Fibroblast of mammary gland (primary cell): ENCODE measurements around the gene ERBIN.

Experiments
- DNase-seq: peaks from one replicate; pipeline ENCODE4 v3.0.0-alpha.2; 2010; ENCODE audit warnings: low read depth
- H3K4me3 ChIP-seq: 2 replicates; pipeline ENCODE4 v1.5.1; 2011; ENCODE audit warnings: low read depth, mild to moderate bottlenecking, low read length, moderate library complexity; ENCODE audit not compliant: control insufficient read depth
- TF ChIP-seq, protein P1 (sequence below): conservative IDR thresholded peaks from 2 replicates; pipeline ENCODE4 v1.5.1; 2011; ENCODE audit warnings: low read depth, low read length, inconsistent platforms; ENCODE audit not compliant: control insufficient read depth, insufficient read depth

ERBIN gene

DNA sequence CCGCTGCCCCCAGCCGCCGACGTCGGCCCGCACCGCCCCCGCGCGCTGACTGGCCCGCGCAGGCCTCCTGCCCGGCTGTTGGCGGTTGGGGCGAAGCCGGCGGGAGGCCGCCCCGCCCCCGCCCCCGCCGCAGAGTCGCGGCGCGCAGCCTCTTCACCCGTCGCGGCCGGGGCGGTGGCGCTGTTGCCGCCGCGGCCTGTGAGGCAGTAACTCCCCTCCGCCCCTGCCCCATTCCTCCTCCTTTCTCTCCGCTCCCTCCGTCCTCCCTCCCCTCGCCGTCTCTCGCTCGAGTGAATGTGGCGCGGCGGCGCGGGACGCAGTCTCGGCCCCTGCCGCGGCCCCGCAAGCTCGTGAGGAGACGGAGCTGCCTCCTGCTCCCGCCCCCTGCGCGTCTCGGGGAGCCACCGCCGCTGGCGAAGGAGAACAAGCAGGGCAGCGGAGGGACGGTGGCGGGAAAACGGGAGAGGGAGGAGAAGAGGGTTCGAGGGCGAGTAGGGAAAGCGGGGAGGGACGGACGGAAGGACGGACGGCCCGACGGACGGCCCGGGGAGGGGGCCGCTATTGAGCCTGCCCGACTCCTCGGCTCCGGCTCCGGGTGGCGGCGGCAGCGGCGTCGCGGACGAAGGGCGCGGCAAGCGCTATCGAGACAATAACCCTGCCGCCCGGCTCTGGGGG is 637 bp upstream of the ERBIN start:
- TF ChIP-seq, protein P1, sequence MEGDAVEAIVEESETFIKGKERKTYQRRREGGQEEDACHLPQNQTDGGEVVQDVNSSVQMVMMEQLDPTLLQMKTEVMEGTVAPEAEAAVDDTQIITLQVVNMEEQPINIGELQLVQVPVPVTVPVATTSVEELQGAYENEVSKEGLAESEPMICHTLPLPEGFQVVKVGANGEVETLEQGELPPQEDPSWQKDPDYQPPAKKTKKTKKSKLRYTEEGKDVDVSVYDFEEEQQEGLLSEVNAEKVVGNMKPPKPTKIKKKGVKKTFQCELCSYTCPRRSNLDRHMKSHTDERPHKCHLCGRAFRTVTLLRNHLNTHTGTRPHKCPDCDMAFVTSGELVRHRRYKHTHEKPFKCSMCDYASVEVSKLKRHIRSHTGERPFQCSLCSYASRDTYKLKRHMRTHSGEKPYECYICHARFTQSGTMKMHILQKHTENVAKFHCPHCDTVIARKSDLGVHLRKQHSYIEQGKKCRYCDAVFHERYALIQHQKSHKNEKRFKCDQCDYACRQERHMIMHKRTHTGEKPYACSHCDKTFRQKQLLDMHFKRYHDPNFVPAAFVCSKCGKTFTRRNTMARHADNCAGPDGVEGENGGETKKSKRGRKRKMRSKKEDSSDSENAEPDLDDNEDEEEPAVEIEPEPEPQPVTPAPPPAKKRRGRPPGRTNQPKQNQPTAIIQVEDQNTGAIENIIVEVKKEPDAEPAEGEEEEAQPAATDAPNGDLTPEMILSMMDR, result no peak
- H3K4me3 ChIP-seq, result peak overlapping the region; percentile 51
- DNase-seq, result peak; percentile 72

DNA sequence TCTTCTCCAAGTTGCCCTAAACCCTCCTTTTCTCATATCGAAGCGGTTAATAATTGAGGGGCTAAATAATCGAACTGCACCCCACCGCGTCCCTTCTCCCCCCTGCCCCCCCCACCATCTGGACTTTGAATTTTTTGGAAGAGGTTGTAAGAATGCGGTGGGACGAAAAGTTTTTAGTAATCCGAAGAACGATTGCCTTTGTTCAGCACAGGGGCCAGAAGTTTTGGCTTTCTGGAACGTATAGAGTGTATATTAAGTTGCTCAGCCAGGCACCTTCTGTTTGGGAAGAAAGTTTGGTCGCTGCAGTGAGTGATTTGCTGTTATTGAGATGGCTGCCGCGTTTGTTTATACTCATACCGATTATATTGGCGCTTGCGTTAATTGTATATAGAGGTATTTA is 518 bp downstream of the ERBIN start:
- peak overlapping the region; percentile 51 for H3K4me3 ChIP-seq
- TF ChIP-seq, protein P1, result no peak
- DNase-seq, result peak; percentile 8

DNA sequence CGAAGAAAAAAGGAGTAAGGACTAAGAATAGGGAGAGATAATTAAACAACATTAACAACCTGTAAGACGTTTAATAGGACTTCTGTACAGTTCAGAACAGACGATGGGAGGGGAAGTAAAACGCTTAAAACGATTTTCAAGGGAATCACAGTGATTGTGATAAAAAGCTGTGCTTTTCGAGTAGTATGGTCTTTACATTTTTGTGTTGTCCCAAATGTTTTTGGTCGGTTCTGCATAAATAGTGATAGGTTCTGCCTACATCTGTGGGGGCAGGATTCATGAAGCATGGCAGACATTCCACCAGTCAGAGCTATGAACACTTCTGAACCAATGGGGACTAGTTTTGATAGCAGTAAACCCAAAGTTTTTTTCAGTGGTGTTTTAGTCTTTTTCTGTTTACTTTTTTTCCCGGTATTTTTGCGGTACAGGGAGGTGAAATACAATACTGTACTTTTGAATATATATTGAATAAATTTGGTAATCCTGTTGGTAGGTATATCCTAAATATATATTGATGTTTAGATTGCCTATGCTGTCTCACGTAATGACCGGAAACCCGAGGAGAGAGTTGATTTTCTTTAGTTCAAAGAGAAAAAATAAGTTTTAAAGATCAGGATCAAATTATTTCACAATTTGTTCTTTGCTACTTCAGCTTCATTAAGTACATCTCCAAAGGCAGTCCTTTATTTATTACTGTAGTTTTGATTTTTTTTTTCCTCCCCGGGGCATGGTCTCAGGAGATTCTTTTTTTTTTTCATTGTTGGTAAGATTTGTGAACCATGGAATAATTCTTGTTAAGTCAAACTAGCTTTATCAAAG is 1.3 kb downstream of the ERBIN start:
- TF ChIP-seq, protein P1, result no peak
- peak; percentile 63 for DNase-seq
- peak overlapping the region; percentile 51 for H3K4me3 ChIP-seq

GRCh38 chr5:65928322-65928752 is 2.0 kb downstream of the ERBIN start:
- DNase-seq, result peak; percentile 7
- peak overlapping the region; percentile 51 for H3K4me3 ChIP-seq

DNA sequence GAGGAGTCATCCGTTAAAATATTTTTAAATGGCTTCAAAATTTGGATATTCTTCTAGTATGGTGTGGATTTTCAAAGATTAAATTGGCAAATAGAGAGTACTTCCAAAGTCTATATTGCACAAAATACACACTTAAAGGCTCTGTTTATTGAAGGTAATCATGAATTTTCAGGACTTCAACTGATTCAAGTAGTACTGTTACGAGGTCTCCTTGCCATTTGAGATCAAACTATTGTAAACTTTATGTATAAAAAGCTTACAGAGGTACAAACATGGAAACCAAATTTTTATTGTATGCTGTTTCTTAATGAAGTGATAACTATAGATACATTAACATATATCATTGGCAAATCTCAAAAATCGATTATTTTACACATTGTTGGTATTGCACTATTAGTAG is 2.5 kb downstream of the ERBIN start:
- no peak for DNase-seq
- TF ChIP-seq, protein P1, result no peak
- H3K4me3 ChIP-seq, result peak overlapping the region; percentile 51

More at GRCh38 chr5:65928322-65928752, 2.0 kb downstream of the ERBIN start:
- TF ChIP-seq, protein P1, result no peak

DNA sequence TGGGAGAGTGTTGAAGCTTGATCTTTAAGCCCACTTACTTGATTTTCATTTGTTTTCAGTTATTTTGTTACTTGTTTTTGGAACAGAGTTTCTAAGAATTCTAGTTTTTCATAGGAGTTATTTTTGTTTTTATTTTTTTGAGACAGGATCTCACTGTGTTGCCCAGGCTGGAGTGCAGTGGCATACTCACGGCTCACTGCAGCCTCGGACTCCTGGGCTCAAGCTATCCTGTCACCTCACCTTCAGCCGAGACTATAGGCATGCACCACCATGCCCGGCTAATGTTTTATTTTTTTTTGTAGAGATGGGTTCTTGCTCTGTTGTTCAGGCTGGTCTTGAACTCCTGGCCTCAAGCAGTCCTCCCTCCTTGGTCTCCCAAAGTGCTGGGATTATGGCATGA is 6.3 kb downstream of the ERBIN start:
- DNase-seq, result no peak
- TF ChIP-seq, protein P1, result no peak
- no peak overlapping the region for H3K4me3 ChIP-seq
